ENCODE results near the gene BNIP5.

GRCh38 chr6:36308514-36308913, 28.2 kb downstream of the BNIP5 start:
- TF ChIP-seq, protein P1, sequence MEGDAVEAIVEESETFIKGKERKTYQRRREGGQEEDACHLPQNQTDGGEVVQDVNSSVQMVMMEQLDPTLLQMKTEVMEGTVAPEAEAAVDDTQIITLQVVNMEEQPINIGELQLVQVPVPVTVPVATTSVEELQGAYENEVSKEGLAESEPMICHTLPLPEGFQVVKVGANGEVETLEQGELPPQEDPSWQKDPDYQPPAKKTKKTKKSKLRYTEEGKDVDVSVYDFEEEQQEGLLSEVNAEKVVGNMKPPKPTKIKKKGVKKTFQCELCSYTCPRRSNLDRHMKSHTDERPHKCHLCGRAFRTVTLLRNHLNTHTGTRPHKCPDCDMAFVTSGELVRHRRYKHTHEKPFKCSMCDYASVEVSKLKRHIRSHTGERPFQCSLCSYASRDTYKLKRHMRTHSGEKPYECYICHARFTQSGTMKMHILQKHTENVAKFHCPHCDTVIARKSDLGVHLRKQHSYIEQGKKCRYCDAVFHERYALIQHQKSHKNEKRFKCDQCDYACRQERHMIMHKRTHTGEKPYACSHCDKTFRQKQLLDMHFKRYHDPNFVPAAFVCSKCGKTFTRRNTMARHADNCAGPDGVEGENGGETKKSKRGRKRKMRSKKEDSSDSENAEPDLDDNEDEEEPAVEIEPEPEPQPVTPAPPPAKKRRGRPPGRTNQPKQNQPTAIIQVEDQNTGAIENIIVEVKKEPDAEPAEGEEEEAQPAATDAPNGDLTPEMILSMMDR (IDR thresholded peaks at IDR 0.05), result no peak
- no peak for TF ChIP-seq POLR2A (IDR thresholded peaks at IDR 0.05; ENCODE audit: low read depth)

Measured in esophagus muscularis mucosa (tissue), 3 donors.